ENCODE measurements around the gene CEL.

CEL gene

DNA sequence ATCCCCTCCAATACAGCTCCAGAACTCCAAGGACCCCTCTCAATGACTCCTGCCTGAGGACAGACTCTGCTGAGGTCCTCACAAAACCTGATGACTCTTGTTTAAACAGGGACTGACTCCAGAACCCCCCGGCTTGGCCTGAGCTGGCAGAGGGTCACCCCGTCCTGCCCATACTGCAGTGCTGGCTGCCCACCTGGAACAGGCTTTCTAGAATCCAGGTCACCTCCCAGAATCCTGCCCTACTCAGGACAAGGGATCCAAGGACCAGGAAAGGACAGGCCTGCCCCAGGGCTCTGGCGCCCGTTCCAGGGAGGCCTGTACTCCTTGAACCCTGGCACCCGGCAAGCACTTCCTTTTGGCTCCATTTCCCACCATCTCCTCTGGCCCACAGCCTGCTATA, 37.1 kb downstream of the CEL start:
- no peak for ATAC-seq
- TF ChIP-seq ARNTL (CRISPR knock-in tag; IDR thresholded peaks at IDR 0.05; ENCODE audit: borderline replicate concordance, low read depth): no peak
- no peak for TF ChIP-seq ZFP30 (CRISPR knock-in tag; IDR thresholded peaks at IDR 0.05)
- no peak for TF ChIP-seq ESRRG (CRISPR knock-in tag; IDR thresholded peaks at IDR 0.05)
- no peak for TF ChIP-seq SNAI2 (CRISPR knock-in tag; IDR thresholded peaks at IDR 0.05)
- TF ChIP-seq OSR1 (CRISPR knock-in tag; IDR thresholded peaks at IDR 0.05): no peak
- TF ChIP-seq ISL1 (CRISPR knock-in tag; IDR thresholded peaks at IDR 0.05): no peak
- TF ChIP-seq PPARA (CRISPR knock-in tag; IDR thresholded peaks at IDR 0.05; ENCODE audit: borderline replicate concordance): no peak
- TF ChIP-seq ZC3H10 (CRISPR knock-in tag; IDR thresholded peaks at IDR 0.05): no peak
- TF ChIP-seq, protein P1, sequence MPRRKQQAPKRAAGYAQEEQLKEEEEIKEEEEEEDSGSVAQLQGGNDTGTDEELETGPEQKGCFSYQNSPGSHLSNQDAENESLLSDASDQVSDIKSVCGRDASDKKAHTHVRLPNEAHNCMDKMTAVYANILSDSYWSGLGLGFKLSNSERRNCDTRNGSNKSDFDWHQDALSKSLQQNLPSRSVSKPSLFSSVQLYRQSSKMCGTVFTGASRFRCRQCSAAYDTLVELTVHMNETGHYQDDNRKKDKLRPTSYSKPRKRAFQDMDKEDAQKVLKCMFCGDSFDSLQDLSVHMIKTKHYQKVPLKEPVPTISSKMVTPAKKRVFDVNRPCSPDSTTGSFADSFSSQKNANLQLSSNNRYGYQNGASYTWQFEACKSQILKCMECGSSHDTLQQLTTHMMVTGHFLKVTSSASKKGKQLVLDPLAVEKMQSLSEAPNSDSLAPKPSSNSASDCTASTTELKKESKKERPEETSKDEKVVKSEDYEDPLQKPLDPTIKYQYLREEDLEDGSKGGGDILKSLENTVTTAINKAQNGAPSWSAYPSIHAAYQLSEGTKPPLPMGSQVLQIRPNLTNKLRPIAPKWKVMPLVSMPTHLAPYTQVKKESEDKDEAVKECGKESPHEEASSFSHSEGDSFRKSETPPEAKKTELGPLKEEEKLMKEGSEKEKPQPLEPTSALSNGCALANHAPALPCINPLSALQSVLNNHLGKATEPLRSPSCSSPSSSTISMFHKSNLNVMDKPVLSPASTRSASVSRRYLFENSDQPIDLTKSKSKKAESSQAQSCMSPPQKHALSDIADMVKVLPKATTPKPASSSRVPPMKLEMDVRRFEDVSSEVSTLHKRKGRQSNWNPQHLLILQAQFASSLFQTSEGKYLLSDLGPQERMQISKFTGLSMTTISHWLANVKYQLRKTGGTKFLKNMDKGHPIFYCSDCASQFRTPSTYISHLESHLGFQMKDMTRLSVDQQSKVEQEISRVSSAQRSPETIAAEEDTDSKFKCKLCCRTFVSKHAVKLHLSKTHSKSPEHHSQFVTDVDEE (CRISPR knock-in tag; IDR thresholded peaks at IDR 0.05): no peak
- no peak for TF ChIP-seq CSDC2 (CRISPR knock-in tag; IDR thresholded peaks at IDR 0.05)
- TF ChIP-seq, protein P2, sequence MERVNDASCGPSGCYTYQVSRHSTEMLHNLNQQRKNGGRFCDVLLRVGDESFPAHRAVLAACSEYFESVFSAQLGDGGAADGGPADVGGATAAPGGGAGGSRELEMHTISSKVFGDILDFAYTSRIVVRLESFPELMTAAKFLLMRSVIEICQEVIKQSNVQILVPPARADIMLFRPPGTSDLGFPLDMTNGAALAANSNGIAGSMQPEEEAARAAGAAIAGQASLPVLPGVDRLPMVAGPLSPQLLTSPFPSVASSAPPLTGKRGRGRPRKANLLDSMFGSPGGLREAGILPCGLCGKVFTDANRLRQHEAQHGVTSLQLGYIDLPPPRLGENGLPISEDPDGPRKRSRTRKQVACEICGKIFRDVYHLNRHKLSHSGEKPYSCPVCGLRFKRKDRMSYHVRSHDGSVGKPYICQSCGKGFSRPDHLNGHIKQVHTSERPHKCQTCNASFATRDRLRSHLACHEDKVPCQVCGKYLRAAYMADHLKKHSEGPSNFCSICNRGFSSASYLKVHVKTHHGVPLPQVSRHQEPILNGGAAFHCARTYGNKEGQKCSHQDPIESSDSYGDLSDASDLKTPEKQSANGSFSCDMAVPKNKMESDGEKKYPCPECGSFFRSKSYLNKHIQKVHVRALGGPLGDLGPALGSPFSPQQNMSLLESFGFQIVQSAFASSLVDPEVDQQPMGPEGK (CRISPR knock-in tag; IDR thresholded peaks at IDR 0.05; ENCODE audit: borderline replicate concordance): no peak
- no peak for TF ChIP-seq ZNF565 (CRISPR knock-in tag; conservative IDR thresholded peaks at IDR 0.05; ENCODE audit: low read depth)

DNA sequence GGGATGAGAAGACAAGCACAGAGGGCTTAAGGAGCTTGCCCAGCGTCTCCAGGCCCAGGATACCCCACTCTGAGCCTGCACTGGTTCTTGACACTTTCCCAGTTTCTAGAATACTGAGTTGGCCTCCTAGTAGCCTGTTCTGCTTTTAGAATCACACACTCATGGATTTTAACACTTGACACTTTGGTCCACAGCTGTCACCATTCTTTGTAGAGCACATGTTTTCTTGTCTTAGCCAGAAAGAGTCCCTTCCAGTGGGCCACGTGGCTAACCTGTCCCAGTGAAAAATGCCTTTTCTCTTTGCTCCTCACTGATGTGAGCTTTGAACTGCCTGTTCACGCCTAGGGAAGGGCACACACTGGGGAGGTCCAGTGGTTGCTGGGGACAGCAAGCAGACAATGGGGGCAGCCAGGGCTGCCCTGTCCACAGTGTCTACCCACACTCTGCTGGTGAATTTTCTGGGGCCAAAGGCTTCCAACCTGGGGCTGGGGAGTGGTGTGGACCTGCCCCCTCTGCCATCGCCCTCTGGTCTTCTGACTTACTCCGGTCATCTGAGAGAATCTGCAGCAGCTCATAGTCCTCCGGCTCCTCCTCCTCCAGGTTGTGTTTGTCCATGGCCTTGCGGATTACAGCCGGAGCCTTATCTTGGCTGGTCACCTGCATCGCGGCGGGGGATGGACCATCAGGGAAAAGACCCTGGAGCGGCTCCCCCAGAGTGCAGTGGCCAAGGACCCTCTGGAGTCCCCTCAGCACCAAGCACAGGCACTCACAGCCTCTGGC, 38.1 kb downstream of the CEL start:
- no peak for ATAC-seq
- TF ChIP-seq OSR1 (CRISPR knock-in tag; IDR thresholded peaks at IDR 0.05) (no peak), ARNTL (CRISPR knock-in tag; IDR thresholded peaks at IDR 0.05; ENCODE audit: borderline replicate concordance, low read depth) (no peak), ZNF565 (CRISPR knock-in tag; conservative IDR thresholded peaks at IDR 0.05; ENCODE audit: low read depth) (no peak), ZC3H10 (CRISPR knock-in tag; IDR thresholded peaks at IDR 0.05) (no peak)
- TF ChIP-seq, protein P1 (CRISPR knock-in tag; IDR thresholded peaks at IDR 0.05): no peak

DNA sequence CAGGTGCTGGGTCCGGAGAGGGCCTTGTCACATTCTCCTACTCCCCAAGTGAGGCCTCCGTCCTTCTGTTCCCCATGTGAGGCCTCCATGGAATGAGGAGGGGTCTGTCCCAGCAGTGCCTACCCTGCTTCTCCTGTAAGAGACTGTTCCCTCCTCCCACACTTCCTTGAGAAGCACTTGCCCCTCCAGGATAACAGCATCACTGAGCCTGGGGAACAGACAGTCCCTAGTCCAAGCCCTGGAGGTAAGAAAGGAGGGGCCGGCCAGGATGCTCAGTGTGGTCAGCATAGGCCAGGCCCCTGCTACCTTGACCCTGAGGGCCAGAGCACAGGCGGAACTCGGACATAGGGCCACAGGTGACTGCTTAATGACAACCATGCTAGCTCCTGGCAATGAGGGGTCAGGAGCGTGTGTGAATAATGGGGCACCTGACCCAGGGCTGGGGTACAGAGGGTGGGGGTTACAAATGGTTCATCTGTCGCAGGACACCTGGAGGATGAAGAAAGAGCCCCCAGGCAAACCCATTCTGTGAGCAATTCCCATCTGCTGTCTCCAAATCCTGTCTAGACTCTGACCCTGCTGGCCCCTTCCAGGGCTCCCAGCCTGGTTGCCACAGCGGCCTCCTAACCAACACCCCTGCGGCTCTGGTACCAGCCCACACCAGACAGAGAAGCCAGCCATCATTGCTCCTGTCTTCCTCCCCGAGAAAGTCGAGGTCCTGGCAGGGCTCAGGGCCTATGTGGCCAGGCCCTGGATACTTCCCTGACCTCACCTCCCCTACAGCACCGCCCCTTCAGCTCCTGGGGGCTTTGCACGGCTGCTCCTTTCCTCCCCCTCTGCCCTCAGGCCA, 39.0 kb downstream of the CEL start:
- ATAC-seq: no peak

More for the DNA sequence above, 39.0 kb downstream of the CEL start:
- TF ChIP-seq ISL1 (CRISPR knock-in tag; IDR thresholded peaks at IDR 0.05): no peak
- TF ChIP-seq ARNTL (CRISPR knock-in tag; IDR thresholded peaks at IDR 0.05; ENCODE audit: borderline replicate concordance, low read depth): no peak
- TF ChIP-seq, protein P3, sequence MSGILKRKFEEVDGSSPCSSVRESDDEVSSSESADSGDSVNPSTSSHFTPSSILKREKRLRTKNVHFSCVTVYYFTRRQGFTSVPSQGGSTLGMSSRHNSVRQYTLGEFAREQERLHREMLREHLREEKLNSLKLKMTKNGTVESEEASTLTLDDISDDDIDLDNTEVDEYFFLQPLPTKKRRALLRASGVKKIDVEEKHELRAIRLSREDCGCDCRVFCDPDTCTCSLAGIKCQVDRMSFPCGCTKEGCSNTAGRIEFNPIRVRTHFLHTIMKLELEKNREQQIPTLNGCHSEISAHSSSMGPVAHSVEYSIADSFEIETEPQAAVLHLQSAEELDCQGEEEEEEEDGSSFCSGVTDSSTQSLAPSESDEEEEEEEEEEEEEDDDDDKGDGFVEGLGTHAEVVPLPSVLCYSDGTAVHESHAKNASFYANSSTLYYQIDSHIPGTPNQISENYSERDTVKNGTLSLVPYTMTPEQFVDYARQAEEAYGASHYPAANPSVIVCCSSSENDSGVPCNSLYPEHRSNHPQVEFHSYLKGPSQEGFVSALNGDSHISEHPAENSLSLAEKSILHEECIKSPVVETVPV (CRISPR knock-in tag; IDR thresholded peaks at IDR 0.05): no peak
- TF ChIP-seq, protein P4, sequence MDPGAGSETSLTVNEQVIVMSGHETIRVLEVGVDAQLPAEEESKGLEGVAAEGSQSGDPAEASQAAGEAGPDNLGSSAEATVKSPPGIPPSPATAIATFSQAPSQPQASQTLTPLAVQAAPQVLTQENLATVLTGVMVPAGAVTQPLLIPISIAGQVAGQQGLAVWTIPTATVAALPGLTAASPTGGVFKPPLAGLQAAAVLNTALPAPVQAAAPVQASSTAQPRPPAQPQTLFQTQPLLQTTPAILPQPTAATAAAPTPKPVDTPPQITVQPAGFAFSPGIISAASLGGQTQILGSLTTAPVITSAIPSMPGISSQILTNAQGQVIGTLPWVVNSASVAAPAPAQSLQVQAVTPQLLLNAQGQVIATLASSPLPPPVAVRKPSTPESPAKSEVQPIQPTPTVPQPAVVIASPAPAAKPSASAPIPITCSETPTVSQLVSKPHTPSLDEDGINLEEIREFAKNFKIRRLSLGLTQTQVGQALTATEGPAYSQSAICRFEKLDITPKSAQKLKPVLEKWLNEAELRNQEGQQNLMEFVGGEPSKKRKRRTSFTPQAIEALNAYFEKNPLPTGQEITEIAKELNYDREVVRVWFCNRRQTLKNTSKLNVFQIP (CRISPR knock-in tag; IDR thresholded peaks at IDR 0.05; ENCODE audit: borderline replicate concordance, low read depth): no peak

Data from SK-N-SH treated with all-trans-retinoic acid at 6 μM for 48 hours (cell line).